ENCODE measurements around the gene RENBP.
A peak's percentile ranks its signal among the peaks of the same experiment; 100 is the strongest.

RENBP gene

GRCh38 chrX:153953892-153954557 is 9.6 kb upstream of the RENBP start:
- no peak for DNase-seq (ENCODE audit: low read depth in 2 of 2)

GRCh38 chrX:153953342-153953830 is 8.9 kb upstream of the RENBP start:
- DNase-seq (ENCODE audit: low read depth in 2 of 2), result peak in 1 of 2 donors; percentile 53

DNA sequence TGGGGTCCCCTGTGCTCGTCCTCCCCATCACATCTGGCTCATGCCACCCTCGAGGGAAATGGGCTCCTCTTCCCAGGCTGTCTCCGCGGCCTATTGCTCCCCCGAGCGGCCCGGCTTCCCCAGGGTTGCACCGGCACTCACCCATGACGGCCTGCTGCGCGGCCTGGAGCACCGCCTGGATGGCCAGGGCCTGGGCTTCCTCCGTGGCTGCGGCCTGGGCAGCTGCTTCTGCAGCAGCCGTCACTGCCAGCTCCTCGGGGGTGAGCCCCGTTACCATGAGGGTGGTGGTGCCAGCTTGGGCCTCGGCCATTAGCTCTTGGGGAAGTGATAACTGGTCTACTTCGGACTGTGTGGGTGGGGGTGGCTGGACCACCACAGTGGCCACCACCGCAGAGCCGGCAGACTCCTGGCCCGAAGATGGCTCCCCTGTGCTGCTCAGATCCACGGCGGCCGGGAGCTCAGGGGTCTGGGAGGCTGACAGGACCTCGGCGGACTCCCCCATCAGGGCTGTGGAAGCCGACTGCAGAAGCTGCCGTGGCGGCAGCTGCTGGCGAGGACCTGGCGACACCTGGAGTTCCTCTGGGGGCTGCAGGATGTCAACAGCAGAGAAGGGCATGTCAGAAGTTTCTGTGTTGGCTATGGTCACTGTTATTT is 8.1 kb upstream of the RENBP start:
- no peak for DNase-seq (ENCODE audit: low read depth in 2 of 2)

DNA sequence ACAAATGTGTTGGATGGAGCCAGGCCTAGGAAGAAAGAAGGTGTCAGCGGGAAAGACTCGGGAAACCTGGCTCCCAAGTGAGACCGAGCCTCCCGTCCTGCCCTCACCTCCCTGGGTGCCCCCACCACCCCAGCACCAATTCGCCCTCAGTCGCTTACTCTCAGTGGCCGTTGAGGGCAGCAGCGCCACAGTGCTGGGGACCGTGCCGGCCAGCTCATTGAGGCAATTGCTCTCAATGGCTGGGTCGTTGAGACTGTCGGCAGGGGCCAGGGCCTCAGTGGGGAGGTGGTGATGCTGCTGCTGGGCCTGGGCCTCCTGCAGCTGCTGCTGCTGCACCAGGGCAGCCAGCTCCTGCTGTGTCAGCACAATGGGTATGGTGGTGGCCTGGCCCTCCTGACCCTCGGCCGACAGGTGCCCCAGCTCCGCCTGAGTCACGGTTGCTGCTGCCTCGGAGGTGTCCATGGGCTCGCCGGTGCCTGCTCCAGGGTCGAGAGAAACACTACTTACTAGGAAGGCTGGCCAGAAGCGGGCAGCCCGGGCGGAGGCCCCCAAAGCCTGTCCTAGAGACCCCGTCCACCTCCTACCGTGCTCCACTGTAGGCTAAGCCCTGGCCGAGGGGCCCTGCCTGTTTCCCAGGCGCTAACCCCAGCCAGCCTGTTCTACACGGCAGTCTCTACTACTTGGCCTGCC is 7.4 kb upstream of the RENBP start:
- no peak for DNase-seq (ENCODE audit: low read depth in 2 of 2)

DNA sequence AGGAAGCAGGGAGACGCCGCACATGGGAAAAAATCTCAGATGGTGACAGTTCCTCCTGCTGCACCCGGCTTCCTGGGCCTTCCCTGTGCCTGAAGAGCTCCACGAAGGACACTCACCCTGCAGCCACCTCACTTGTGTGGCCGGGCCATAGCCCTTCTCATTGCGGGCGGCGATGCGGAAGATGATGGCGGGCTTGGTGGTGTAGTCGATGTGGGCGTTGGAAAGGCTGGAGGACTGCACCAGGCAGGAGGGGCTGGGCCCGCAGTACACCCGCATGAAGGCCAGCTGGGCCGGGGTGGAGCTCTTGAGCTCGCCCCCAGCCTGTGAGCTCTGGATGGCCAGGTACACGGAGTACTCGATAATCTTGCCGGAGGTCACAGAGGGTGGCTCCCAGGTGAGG is 5.7 kb upstream of the RENBP start:
- no peak for DNase-seq (ENCODE audit: low read depth in 2 of 2)

DNA sequence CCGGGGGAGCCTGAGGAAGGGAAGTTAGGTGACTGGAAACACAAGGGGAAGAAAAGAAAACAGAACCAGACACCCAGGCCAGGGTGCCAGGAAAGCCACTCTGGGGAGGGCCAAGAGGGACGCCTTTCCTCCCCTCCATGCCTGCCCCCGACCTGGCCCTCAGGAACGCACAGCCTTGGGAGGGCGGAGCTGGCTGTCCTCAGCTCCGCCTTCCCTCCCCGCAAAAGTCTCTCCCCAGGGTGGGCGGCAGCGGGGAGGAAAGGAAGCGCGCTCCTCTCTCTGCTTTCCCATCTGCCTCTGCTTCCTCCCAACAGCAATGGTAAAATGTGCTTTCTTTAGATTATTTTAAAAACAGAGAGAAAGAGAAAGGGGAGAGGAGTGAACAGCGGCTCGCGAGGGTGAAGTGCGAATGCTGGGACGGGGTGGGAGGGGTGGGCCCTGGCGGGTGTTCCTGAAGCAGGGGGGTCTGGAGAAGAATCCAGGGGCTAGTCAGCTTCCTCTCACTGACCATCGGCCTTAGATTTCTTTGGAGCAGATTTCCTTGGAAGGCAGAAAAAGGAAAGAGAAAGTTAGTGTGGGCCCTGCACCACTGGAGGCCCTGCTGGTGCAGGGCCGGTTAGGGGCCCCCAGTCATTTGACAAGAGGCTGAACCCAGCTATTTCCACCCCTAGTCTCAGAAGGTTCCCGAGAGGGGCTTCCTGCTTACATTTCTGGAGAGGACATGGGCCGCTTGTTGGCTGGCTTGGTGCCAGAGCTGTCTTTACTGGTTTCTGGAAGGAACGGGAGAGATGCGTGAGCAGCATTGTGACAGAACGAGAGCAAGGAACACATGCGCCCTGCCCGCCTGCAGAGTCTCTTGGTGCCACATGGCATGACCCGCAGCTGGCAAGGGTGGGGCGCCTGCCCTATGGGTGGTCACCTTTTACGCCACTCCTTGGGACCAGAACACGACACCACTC is 4.7 kb upstream of the RENBP start:
- no peak for DNase-seq (ENCODE audit: low read depth in 2 of 2)

DNA sequence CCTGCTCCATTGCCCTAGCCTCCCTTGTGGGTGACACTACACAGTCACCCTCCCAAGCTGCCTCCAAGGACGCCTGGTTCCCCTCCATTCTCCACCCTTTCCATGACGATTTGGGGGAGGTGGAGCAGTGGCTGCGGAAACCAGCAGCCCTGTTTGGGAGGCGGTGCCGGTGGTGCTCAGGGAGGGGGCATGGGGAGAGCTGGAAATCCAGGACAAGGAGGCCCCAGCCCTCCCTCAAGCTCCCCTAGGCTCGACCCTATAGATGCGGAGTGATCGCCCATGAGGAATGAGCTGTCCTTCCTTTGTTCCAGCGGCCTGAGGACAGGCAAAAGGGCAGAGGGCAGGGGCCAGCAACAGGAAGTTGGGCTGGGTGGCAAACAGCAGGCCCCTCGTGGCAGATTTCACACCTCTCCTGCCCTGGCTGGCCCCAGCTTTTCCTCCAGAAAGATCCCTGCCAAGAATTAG is 3.6 kb upstream of the RENBP start:
- DNase-seq (ENCODE audit: low read depth in 2 of 2), result no peak

DNA sequence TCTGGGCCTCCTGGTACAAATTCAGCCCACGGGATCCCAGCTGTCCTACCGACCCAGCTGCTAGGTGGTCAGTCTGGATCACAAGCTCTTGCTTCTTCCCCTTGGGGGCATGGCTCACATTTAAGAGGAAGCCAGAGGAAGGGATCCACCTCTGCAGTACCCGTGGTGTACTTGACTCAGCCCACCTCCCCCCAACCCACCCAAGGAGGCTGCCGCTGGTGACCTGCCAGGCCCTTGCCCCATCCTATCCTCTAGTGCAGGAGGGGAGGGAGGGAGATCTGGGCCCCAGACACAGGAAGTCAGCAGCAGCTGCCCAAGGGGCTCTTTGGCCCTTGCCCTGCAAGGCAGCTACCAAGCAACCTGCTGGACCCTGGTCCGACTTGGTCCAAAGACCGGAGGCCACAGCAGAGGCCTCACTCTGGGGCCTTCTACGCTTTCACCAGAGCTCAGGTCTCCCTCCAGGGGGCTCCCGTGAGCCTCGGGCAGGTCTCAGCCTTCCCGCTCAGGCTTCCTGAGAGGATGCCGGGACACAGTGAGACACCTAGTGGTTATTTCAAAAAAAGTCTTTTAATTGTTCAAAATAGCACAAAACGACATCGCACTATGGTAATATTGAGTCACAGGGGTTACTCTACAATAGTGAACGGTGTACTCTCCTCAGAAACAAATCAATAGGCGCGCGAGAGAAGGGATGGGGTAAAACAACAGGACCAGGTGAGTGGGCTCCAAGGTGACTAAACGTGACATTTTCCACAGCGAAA is 2.7 kb upstream of the RENBP start:
- DNase-seq (ENCODE audit: low read depth in 2 of 2), result peak; percentile 53 to 64

DNA sequence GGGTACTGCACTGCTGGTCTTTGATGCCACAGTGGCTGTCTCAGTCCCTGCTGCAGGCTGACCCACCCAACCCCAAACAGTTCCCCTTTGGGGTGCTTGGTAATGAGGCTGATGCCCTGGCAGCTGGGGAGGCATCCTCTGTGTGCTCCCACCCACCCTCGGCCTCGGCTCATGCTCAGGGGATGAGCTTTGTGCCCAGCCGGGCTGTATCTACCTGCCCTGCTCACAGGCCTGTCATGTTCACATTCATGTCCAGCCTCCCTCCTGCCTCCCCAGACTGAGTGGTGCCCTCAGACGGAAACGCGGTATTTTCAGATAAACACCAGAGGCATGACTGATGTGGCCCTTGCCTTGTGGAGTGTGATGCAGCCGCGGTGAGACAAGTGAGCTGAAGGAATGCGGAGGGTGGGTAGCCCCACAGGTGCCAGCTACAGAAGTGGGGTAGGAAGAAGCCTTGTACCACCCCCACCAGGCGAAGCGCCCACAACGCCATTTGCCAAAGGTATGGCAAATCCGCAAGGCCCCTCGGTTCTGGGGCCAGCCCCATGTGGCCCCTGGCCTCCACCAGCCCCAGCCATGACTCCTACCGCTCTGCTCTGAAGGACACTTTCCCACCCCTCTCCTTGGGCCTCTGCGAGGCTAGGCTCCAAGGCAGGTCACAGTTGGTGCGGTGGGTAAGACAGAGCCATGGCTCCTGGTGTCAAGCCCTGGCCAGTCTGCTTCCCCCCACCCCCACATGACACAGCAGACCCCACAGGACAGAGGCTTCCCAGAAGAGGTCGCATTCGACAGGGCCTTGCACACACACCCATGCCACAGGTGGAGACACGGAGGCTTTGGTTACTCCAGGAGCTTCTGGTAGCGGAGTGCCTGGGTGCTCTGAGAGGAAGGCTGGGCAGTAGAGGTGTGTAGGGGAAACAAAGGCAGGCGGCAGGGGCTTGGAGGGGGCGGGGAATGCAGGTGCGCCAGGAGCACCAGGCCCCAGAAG is 1.8 kb upstream of the RENBP start:
- DNase-seq (ENCODE audit: low read depth in 2 of 2), result no peak

GRCh38 chrX:153944800-153945150 is 332 bp upstream of the RENBP start:
- DNase-seq (ENCODE audit: low read depth in 2 of 2), result no peak

DNA sequence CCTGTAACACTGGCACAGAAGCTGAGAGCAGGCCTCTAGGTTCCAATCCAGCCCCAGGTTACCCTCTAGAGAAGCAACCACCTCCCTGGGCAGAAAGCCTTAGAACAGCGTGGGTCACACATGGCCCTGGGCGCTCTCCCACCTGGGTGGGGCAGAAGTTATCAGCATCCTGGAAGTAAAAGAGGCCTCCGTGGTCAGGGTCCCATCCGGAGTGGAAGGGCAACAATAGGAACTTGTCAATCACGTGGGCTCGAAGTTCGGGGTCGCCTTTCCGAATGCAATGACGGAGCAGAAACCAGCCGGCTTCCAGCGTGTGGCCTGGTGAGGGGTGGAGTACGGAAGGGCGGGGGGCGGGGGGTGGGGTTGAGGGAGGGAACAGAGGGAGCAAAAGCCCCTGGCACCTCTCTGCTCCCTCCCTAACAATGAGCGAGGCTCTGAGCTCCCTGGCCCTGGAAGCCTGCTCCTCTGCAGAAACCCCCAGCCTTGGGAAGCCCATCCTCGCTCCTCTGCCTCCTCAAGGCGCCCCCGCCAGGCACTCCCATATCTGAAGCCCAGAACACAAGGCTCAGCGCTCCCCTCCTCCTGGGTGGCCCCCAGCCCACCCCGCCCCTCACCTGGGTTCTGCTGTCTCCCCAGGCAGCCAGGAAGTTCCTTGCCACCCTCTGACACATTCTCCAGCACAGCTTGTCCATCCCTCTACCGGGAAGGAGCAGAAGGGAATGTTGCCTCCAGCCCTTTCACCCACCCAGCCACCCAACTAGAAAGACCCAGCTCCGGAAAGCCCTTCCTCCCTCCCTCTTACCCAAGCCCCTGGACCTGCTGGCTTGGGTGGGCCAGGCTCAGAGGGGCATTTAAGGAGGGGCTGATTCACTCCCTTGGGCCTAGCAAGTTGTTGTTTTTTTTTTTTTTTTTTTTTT is 2.8 kb downstream of the RENBP start:
- DNase-seq (ENCODE audit: low read depth in 2 of 2), result no peak

DNA sequence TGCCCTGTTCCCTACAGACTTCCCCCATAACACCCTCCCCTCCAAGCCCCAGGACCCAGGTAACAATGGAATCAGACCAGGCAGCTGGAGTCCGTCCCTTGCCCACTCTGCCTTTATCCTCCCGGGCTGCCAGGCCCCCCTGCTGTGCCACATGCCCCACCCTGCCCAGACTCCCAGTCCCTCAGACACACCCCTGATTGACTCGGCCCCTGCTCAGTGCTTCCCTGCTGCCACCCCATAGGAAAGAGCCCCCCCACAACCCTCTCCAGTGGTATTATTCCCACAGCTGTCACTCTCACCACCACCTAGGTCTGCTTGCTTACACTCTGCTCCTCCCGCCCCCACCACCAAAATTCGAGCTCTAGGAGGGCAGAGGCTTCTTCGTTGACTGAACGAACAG is 4.9 kb downstream of the RENBP start:
- DNase-seq (ENCODE audit: low read depth in 2 of 2), result no peak

DNA sequence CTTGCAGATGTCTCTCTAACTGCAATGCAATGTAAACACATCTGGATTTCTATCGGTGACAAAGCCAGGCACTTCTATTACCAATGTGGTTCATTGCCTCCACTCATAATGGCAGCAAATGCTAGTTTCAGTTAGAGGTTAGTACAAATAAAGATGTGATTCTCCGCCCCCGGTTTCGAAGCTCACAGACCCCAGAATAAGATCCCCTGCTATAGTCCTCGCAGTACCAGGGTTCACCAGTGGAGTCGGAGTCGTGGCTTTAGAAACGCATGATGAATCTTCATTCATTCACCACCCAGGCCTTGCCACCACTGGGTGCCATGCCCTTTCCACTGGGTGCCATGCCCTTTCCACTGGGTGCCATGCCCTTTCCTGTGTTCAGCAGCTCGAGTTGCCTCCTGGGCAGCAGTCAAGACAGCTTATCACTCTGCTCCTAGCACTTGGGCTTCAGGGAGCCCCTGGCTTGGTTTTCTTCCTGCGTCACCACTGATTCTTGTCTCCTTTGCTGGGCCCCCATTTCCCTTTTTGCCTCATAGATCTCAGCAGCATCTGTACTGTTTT is 6.1 kb downstream of the RENBP start:
- DNase-seq (ENCODE audit: low read depth in 2 of 2), result no peak

- DNase-seq (ENCODE audit: low read depth in 2 of 2), result no peak
Measured at GRCh38 chrX:153937056-153937455, 7.4 kb downstream of the RENBP start.

DNA sequence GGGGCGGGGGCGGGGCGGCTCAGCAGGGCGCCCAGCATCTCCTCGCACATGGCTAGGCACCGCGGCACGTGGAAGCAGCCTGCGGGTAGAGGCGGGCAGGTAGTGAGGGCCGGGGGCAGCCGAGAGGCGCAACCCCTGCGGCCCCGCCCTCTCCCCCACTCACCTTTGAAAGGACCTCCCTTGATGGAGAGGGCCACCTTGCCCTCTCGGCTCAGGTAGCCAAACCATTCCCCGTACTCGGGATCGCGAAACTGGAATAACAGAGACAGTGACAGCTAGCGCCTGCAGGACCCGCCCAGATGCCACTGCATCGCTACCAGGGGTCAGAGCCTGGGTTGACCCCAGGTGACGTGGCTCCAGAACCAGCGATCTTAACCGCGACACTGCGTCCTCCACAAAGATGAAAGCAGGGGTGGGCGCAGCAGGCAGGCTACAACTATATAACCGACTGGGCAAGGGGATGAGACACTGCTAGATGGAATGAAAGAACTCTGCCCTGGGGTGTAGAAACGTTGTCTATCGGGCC is 9.1 kb downstream of the RENBP start:
- DNase-seq (ENCODE audit: low read depth in 2 of 2), result no peak

DNA sequence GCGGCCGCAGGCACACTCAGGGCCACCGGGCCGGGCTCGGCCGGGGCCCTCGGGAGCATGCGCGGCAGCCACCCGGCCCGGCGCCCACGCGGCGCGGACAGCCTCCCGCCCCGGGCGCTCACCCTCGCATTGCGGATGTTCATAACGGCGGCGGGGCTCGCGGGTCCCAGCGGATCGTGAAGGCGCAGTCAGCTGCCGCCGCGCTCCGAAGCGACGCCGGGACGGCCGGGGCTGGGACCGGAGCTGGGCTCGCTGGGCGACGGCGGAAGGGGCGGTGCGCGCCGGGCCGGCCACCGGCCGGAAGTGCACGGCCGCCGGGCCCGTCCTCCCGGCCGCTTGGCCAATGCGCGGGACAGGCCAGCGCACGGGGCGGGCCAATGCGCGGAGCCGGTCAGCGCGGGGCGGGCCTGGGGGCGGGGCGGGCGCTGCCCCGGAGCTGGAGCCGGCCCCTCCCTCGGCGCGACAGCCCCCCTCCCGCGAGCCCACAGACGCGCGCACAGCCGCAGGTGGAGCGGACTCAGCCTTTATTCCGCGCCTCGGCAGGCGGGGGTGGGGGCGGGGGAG is 9.6 kb downstream of the RENBP start, which contains the start of gene NAA10:
Gene NAA10, minus strand, starts transcription at position 276 of the 564 bp plus-strand sequence. Its CDS starts 133 bp downstream, at position 143.
- DNase-seq (ENCODE audit: low read depth in 2 of 2), result no peak

GRCh38 chrX:153934148-153934761 is 10.2 kb downstream of the RENBP start:
- DNase-seq (ENCODE audit: low read depth in 2 of 2), result no peak
